ENCODE measurements around the gene STAG3. TPM values are rescaled to one million over a fixed set of nuclear protein-coding genes. Genes with fewer than 3 reads are reported as not detected.
"Not testable (repeated sequence)": the region's sequence is repeated elsewhere in the genome, so short reads cannot be mapped to it uniquely, and the experiment has no call there.

The STAG3 gene
- total RNA-seq, 4 donors from 2014 or later: 0.28 to 1.7 (median 0.85) TPM

DNA sequence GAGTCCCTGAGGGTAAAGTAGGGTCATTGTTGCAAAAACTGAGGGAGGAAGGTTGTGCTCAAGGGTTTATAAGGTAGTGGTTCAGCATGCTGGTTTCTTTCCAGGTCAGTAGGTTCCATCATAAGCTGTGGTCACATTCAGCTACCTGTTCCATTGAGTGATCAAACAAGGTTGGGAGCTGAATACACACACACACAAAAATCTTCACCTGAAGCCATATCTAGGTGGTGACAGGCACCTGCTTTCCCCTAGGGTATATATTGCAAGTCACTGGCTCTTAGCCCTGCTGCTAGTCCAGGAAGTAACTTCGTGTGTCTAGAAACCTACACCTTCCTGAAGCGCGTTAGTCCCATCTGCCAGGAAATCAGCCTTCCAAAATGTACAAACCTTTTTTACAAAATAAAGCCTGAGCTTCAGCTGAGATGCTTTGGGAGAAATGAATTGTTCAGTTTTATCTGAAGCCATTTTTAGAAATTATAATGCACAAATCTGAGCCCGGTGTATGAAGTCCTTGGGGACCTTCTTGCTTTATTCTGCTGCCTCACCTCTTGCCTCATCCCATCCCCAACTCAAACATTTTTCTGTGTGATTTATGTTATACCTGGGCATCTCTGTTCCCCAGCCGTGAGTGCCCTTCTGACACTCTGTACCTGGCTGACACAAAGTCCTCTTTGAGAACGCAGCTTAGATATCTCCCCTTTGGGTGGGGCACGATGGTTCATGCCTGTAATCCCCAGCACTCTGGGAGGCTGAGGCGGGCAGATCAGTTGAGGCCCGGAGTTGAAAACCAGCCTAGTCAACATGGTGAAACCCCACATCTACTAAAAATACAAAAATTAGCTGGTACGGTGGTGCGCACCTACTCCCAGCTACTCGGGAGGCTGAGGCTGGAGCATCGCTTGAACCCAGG is 39.6 kb upstream of the STAG3 start:
- no peak for DNase-seq (ENCODE audit: low spot score)
- TF ChIP-seq, protein P1, sequence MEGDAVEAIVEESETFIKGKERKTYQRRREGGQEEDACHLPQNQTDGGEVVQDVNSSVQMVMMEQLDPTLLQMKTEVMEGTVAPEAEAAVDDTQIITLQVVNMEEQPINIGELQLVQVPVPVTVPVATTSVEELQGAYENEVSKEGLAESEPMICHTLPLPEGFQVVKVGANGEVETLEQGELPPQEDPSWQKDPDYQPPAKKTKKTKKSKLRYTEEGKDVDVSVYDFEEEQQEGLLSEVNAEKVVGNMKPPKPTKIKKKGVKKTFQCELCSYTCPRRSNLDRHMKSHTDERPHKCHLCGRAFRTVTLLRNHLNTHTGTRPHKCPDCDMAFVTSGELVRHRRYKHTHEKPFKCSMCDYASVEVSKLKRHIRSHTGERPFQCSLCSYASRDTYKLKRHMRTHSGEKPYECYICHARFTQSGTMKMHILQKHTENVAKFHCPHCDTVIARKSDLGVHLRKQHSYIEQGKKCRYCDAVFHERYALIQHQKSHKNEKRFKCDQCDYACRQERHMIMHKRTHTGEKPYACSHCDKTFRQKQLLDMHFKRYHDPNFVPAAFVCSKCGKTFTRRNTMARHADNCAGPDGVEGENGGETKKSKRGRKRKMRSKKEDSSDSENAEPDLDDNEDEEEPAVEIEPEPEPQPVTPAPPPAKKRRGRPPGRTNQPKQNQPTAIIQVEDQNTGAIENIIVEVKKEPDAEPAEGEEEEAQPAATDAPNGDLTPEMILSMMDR (IDR thresholded peaks at IDR 0.05): no peak
- ATAC-seq (ENCODE audit: low FRiP score): no peak

DNA sequence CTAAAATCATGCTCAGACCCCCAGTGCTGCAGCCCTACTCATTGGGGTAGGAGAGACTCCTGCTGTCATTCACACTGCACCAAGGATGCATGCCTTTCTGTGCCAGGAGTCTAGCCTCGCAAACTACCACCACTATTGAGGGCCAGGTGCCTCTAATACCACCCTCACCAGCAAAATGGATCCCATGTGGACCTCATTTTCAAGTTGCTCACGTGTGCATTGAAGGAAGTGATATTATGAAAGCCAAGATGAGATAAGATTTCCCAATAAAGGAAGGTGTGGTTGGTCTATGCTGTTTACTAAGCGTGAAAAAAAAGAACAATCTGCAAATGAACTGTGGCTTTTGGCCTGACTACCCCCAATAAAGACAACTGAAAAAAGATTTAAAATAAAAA is 36.2 kb upstream of the STAG3 start:
- TF ChIP-seq, protein P1 (IDR thresholded peaks at IDR 0.05): no peak
- DNase-seq (ENCODE audit: low spot score) (no peak), ATAC-seq (ENCODE audit: low FRiP score) (no peak)

DNA sequence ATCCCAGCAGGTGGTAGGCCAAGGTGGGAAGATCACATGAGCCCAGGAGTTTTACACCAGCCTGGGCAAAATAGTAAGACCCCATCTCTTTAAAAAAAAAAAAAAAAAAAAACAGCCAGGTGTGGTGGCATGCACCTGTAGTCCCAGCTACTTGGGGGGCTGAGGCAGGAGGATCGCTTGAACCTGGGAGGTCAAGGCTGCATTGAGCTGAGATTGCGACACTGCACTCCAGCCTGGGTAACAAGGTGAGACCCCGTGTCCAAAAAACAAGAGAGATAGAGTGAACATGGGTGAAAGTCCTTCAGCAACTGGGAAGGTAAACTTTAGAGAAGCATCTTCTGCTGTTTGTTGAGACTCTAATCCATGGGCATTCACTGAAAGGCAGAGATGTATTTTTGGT is 35.3 kb upstream of the STAG3 start:
- no peak for DNase-seq (ENCODE audit: low spot score)
- TF ChIP-seq, protein P1 (IDR thresholded peaks at IDR 0.05): no peak
- no peak for ATAC-seq (ENCODE audit: low FRiP score)

DNA sequence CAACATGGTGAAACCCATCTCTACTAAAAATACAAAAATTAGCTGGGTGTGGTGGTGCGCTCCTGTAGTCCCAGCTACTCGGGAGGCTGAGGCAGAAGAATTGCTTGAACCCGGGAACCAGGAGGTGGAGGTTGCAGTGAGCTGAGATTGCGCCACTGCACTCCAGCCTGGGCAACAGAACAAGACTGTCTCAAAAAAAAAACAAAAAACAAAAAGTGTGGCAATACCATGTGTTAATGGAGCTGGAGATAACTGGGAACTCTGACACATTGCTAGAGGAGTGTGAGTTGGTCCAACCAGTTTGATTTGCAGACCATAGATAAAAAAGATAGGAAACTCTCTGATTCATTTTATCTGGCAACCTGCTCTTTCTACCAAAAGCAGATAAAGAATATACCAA is 31.4 kb upstream of the STAG3 start:
- not testable (repeated sequence) for DNase-seq (ENCODE audit: low spot score)
- ATAC-seq (ENCODE audit: low FRiP score): peak; percentile 55

DNA sequence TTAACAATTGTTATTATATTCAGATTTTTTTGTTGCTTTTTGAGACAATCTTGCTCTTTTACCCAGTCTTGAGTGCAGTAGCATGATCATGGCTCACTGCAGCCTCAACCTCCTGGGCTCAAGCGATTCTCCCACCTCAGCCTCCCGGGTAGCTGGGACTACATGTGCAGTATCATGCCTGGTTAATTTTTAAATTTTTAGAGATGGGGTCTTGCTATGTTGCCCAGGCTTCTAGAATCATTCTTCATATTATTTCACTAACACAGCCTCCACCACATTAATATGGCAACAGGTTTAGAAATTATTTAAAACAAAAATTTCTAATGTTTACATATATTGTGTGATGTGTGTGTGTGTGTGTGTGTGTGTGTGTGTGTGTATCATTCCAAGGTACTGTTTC is 30.4 kb upstream of the STAG3 start:
- TF ChIP-seq, protein P1 (IDR thresholded peaks at IDR 0.05): no peak
- no peak for ATAC-seq (ENCODE audit: low FRiP score)
- DNase-seq (ENCODE audit: low spot score): no peak

DNA sequence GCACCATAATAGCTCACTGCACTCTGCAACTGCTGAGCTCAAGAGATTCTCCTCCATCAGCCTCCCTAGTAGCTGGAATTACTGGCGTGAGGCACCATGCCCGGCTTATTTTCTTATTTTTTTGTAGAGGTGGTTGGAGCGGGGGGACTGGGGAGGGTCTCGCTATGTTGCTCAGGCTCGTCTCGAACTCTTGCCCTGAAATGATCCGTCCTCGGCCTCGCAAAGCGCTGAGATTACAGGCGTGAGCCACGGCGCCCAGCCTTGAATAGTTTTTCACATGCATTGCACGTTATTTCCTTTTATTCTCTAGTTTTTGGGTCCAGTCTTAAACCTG is 29.5 kb upstream of the STAG3 start:
- TF ChIP-seq, protein P1 (IDR thresholded peaks at IDR 0.05): no peak
- no peak for DNase-seq (ENCODE audit: low spot score)
- no peak for ATAC-seq (ENCODE audit: low FRiP score)

DNA sequence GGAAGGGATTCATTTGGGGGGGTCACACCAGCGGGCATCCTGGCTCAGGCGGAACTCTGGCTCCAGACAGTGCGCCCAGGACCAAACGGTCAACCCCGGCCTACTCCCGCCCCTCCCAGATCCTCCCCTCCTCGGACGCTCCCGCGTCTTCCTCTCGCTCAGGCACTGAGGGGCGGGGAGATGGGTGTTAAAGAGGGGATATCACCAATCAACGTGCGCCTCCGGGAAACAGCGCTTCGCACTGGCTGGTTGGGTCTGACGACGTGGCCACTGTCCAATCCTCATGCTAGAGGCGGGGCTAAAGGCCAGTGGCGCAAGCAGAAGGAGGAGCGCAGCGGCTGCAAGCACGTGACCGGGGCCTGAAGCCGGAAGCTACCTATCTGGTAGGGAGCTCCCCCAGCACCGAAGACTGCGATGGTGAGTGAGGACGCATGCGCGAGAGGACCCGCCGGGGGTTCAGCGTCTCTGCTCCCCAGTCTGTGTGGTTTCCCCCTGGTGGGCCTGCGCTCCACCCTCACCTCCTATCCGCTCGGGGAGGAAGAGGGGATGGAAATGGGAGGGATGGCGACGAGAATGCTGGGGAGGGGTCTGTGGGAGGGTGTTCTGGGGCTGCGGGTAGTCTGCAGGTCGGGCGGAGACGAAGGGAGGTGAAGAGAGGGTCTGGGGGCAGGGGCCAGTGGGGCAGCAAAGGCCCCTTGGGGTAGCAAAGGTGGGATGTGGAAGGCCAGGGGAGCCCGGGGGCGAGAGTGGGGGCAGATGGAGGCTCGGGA is 29.0 kb upstream of the STAG3 start, which contains the start of gene LAMTOR4:
LAMTOR4 (plus strand) TSS at position 360 of the 770 bp plus-strand sequence; CDS start at position 415, 55 bp downstream.
- TF ChIP-seq, protein P1 (IDR thresholded peaks at IDR 0.05): no peak
- DNase-seq (ENCODE audit: low spot score): peak; percentile 93
- peak; percentile 99 for ATAC-seq (ENCODE audit: low FRiP score)
